PC-3 (cell line): ENCODE data around the gene RPS29. TPM values are rescaled to one million over a fixed set of nuclear protein-coding genes. Genes with fewer than 3 reads are reported as not detected.

Experiments
- ATAC-seq: fragments of 200-7000 bp; cut with Tn5 transposase; 2 replicates; pipeline ENCODE4 v1.9.1; 2020; ENCODE audit warnings: mild to moderate bottlenecking, moderate library complexity
- BruUV-seq: library from RNA; stranded (reverse); fragments of 400-500 nt; replicated peaks from 2 replicates; lab custom pipeline; 2021; lab: Mats Ljungman, UMichigan
- CTCF ChIA-PET: fragments of 300-600 bp; sonication (Branson Sonifier 250); formaldehyde crosslinking; loops from one replicate; lab custom pipeline; 2022; ENCODE audit warnings: antibody characterized with exemption; lab: Charles Lee
- POLR2A ChIA-PET: fragments of 300-600 bp; sonication (Branson Sonifier 250); formaldehyde crosslinking; loops from one replicate; lab custom pipeline; 2022; ENCODE audit warnings: antibody characterized with exemption; ENCODE audit not compliant: unreplicated experiment; lab: Charles Lee
- DNase-seq: peaks from one replicate; pipeline ENCODE4 v3.0.0-alpha.2; 2015
- H2AFZ ChIP-seq: fragments of 300-600 bp; sonication (generic); 2 replicates; pipeline ENCODE4 v1.6.0; 2016; ENCODE audit warnings: antibody characterized with exemption, low read length
- H3F3A ChIP-seq: fragments of 300-600 bp; sonication (generic); one replicate; pipeline ENCODE4 v1.6.0; 2017; ENCODE audit warnings: antibody characterized with exemption, low read length, control low read depth, mild to moderate bottlenecking; ENCODE audit not compliant: unreplicated experiment
- H3K27ac ChIP-seq: fragments of 300-600 bp; sonication (generic); 2 replicates; pipeline ENCODE4 v1.5.1; 2016; ENCODE audit warnings: mild to moderate bottlenecking, low read length
- H3K27me3 ChIP-seq: fragments of 300-600 bp; sonication (generic); 2 replicates; pipeline ENCODE4 v1.6.1; 2016; ENCODE audit warnings: low read length, mixed read lengths
- H3K36me3 ChIP-seq: fragments of 300-600 bp; sonication (generic); 2 replicates; pipeline ENCODE4 v1.6.1; 2016; ENCODE audit warnings: low read depth, mixed run types, low read length, mixed read lengths
- H3K4me1 ChIP-seq: fragments of 300-600 bp; sonication (generic); 2 replicates; pipeline ENCODE4 v1.5.1; 2016; ENCODE audit warnings: low read length; ENCODE audit not compliant: insufficient read depth
- H3K4me2 ChIP-seq: fragments of 300-600 bp; sonication (generic); 2 replicates; pipeline ENCODE4 v1.6.0; 2016; ENCODE audit warnings: low read length
- H3K4me3 ChIP-seq: fragments of 300-600 bp; sonication (generic); 2 replicates; pipeline ENCODE4 v1.5.1; 2016; ENCODE audit warnings: mild to moderate bottlenecking, low read length, mixed read lengths
- H3K79me2 ChIP-seq: fragments of 300-600 bp; sonication (generic); 2 replicates; pipeline ENCODE4 v1.6.1; 2017; ENCODE audit warnings: low read length, mixed read lengths
- H3K9ac ChIP-seq: fragments of 300-600 bp; sonication (generic); 2 replicates; pipeline ENCODE4 v1.6.0; 2016; ENCODE audit warnings: mild to moderate bottlenecking, low read length
- H3K9me2 ChIP-seq: fragments of 300-600 bp; sonication (generic); replicated peaks from 2 replicates; pipeline ENCODE4 v1.6.1; 2016; ENCODE audit warnings: mixed run types, low read length, mixed read lengths
- H3K9me3 ChIP-seq: fragments of 300-600 bp; sonication (generic); 2 replicates; pipeline ENCODE4 v1.6.1; 2016; ENCODE audit warnings: low read length, mixed read lengths
- H4K20me1 ChIP-seq: fragments of 300-600 bp; sonication (generic); 2 replicates; pipeline ENCODE4 v1.6.1; 2016; ENCODE audit warnings: low read length, mixed read lengths
- EZH2 ChIP-seq: fragments of 300-600 bp; sonication (generic); IDR thresholded peaks from one replicate; pipeline ENCODE4 v1.6.1; 2017; ENCODE audit warnings: antibody characterized with exemption, mild to moderate bottlenecking, low read length; ENCODE audit not compliant: unreplicated experiment
- EZH2phosphoT487 ChIP-seq: fragments of 300-600 bp; sonication (generic); IDR thresholded peaks from 2 replicates; pipeline ENCODE4 v1.6.1; 2018; ENCODE audit warnings: mild to moderate bottlenecking, antibody characterized with exemption, low read length, borderline replicate concordance
- intact Hi-C: fragments of 100-400 bp; cut with micrococcal nuclease; formaldehyde crosslinking; loops from 2 replicates; pipeline ENCODE4 v1.9.0; 2023
- total RNA-seq: library from RNA; depleted of rRNA; stranded (reverse); fragments of >200 nt; gene quantifications from 2 replicates; pipeline ENCODE4 v1.2.3, GENCODE V29; 2014
- TF ChIP-seq, protein P1 (sequence below): fragments of 300-600 bp; sonication (generic); conservative IDR thresholded peaks from 2 replicates; pipeline ENCODE4 v1.5.1; 2017; ENCODE audit warnings: antibody characterized with exemption, low read depth, mild to moderate bottlenecking, low read length

The RPS29 gene
- total RNA-seq, 1 experiment from 2014 or later, result 1,912 TPM

- POLR2A ChIA-PET, result no interaction called here
- no TSS peak for BruUV-seq
- TF ChIP-seq, protein P1, sequence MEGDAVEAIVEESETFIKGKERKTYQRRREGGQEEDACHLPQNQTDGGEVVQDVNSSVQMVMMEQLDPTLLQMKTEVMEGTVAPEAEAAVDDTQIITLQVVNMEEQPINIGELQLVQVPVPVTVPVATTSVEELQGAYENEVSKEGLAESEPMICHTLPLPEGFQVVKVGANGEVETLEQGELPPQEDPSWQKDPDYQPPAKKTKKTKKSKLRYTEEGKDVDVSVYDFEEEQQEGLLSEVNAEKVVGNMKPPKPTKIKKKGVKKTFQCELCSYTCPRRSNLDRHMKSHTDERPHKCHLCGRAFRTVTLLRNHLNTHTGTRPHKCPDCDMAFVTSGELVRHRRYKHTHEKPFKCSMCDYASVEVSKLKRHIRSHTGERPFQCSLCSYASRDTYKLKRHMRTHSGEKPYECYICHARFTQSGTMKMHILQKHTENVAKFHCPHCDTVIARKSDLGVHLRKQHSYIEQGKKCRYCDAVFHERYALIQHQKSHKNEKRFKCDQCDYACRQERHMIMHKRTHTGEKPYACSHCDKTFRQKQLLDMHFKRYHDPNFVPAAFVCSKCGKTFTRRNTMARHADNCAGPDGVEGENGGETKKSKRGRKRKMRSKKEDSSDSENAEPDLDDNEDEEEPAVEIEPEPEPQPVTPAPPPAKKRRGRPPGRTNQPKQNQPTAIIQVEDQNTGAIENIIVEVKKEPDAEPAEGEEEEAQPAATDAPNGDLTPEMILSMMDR, result no peak
- TF ChIP-seq EZH2 (no peak), EZH2phosphoT487 (no peak)
- Histone ChIP-seq H3F3A (peaks cover 16% of the 10 kb centered on the region), H3K9ac (peak overlapping the region; percentile 97), H3K36me3 (peaks cover 35% of the 10 kb centered on the region), H3K27me3 (no peaks in the 10 kb centered on the region), H3K4me1 (peaks cover 20% of the 10 kb centered on the region), H3K9me3 (no peaks in the 10 kb centered on the region), H3K9me2 (no peaks in the 10 kb centered on the region), H4K20me1 (peaks cover 41% of the 10 kb centered on the region), H3K4me2 (peak overlapping the region; percentile 84), H3K4me3 (peak overlapping the region; percentile 93), H3K79me2 (peaks cover 66% of the 10 kb centered on the region), H3K27ac (no peak overlapping the region), H2AFZ (no peak overlapping the region)
- ATAC-seq, result no peak
- intact Hi-C loops, result no loop called here
- no peak for DNase-seq
- CTCF ChIA-PET, result no interaction called here
Measured at GRCh38 chr14:49584058-49584457, 2.1 kb downstream of the RPS29 start.

DNA sequence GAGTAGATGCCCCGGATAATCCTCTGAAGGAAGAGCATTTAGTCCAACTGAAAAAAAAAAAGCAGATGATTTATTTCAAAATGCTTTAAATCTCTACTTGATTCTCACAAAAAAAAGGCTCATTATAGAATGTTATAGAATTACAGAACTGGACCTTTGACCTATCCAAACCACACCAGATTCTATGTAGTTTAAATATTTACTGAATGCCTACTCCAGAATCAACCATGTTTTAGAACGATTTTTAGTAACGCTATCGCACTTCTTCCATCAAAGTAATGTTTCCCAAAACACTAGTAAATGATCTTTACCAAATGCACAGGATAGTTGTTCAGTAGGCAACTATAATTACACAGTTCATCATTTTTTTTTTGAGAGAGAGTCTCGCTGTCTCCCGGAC is 2.6 kb downstream of the RPS29 start:
- no peak for DNase-seq

More for the DNA sequence above, 2.6 kb downstream of the RPS29 start:
- no peaks in the 10 kb centered on the region for H3K9me3 ChIP-seq
- no peaks in the 10 kb centered on the region for H3K9me2 ChIP-seq
- peaks cover 70% of the 10 kb centered on the region for H3K79me2 ChIP-seq
- POLR2A ChIA-PET, result no interaction called here
- no peak for ATAC-seq
- H3K4me3 ChIP-seq, result peak overlapping the region; percentile 93
- peak overlapping the region; percentile 84 for H3K4me2 ChIP-seq
- CTCF ChIA-PET, result no interaction called here
- peaks cover 35% of the 10 kb centered on the region for H3K36me3 ChIP-seq
- H3K27ac ChIP-seq, result no peak overlapping the region
- no peak overlapping the region for H3K9ac ChIP-seq
- BruUV-seq, result no TSS peak
- intact Hi-C loops, result no loop called here
- TF ChIP-seq EZH2phosphoT487 (no peak), EZH2 (no peak)
- TF ChIP-seq, protein P1, result no peak
- no peaks in the 10 kb centered on the region for H3K27me3 ChIP-seq
- peaks cover 16% of the 10 kb centered on the region for H3F3A ChIP-seq
- peaks cover 20% of the 10 kb centered on the region for H3K4me1 ChIP-seq
- peaks cover 41% of the 10 kb centered on the region for H4K20me1 ChIP-seq
- no peak overlapping the region for H2AFZ ChIP-seq
